Keratinocyte (primary cell): ENCODE measurements around the gene TBC1D5. TPM values are rescaled to one million over a fixed set of nuclear protein-coding genes. Genes with fewer than 3 reads are reported as not detected.

ENCODE experiments used
- DNase-seq: peaks from one replicate; pipeline ENCODE4 v3.0.0-alpha.2; 2011; ENCODE audit warnings: low read depth, missing footprints, low spot score
- FAIRE-seq: peaks from 2 replicates; lab custom pipeline; 2011; peaks lifted over from hg19 to GRCh38; lab: Jason Lieb, UNC
- H2AFZ ChIP-seq: 2 replicates; pipeline ENCODE4 v1.6.0; 2012; ENCODE audit warnings: low read length, control low read depth, inconsistent platforms; ENCODE audit not compliant: control insufficient read depth
- H3K27ac ChIP-seq: 2 replicates; pipeline ENCODE4 v1.5.1; 2011; ENCODE audit warnings: low read length; ENCODE audit not compliant: control insufficient read depth, insufficient read depth
- H3K27me3 ChIP-seq: 3 replicates; pipeline ENCODE4 v1.6.0; 2011; ENCODE audit warnings: low read length; ENCODE audit not compliant: control insufficient read depth, insufficient read depth; ENCODE audit errors: extremely low read depth
- H3K36me3 ChIP-seq, 2 experiments: 2 replicates in 1 of 2; 3 replicates in 1 of 2; pipeline ENCODE4 v1.5.1; 2011; ENCODE audit warnings: low read length in 2 of 2, mild to moderate bottlenecking in 1 of 2; ENCODE audit not compliant: control insufficient read depth in 2 of 2, insufficient read depth in 2 of 2; ENCODE audit errors: extremely low read depth in 1 of 2
- H3K4me1 ChIP-seq: 3 replicates; pipeline ENCODE4 v1.5.1; 2011; ENCODE audit warnings: low read length; ENCODE audit not compliant: control insufficient read depth, insufficient read depth; ENCODE audit errors: extremely low read depth
- H3K4me2 ChIP-seq: 3 replicates; pipeline ENCODE4 v1.6.0; 2011; ENCODE audit warnings: low read depth, low read length; ENCODE audit not compliant: control insufficient read depth, insufficient read depth; ENCODE audit errors: extremely low read depth
- H3K4me3 ChIP-seq, 3 experiments: fragments of 200-600 bp in 1 of 3; sonication (generic) in 1 of 3; 2 replicates in 2 of 3; 3 replicates in 1 of 3; pipeline ENCODE4 v1.5.1; 2011 to 2016; ENCODE audit warnings: low read length in 3 of 3, mild to moderate bottlenecking in 3 of 3, control low read depth in 2 of 3, inconsistent platforms in 1 of 3, low read depth in 1 of 3, mixed read lengths in 1 of 3, mixed run types in 1 of 3, moderate library complexity in 1 of 3; ENCODE audit not compliant: control insufficient read depth in 2 of 3, insufficient read depth in 2 of 3; ENCODE audit errors: extremely low read depth in 1 of 3
- H3K79me2 ChIP-seq: 2 replicates; pipeline ENCODE4 v1.6.0; 2012; ENCODE audit warnings: low read length; ENCODE audit not compliant: control insufficient read depth, insufficient read depth
- H3K9ac ChIP-seq: 3 replicates; pipeline ENCODE4 v1.6.0; 2011; ENCODE audit warnings: low read length; ENCODE audit not compliant: control insufficient read depth, insufficient read depth; ENCODE audit errors: extremely low read depth
- H3K9me1 ChIP-seq: 3 replicates; pipeline ENCODE4 v1.6.0; 2011; ENCODE audit warnings: low read length; ENCODE audit not compliant: control insufficient read depth, insufficient read depth; ENCODE audit errors: extremely low read depth
- H3K9me3 ChIP-seq: 2 replicates; pipeline ENCODE4 v1.5.1; 2012; ENCODE audit warnings: low read depth, low read length; ENCODE audit not compliant: control insufficient read depth
- H4K20me1 ChIP-seq: 3 replicates; pipeline ENCODE4 v1.6.0; 2011; ENCODE audit warnings: low read length; ENCODE audit not compliant: control insufficient read depth, insufficient read depth; ENCODE audit errors: extremely low read depth
- CTCF ChIP-seq, 3 experiments: IDR thresholded peaks in 1 of 3; conservative IDR thresholded peaks in 1 of 3; optimal IDR thresholded peaks in 1 of 3; 2 replicates in 2 of 3; 3 replicates in 1 of 3; pipeline versions ENCODE3 to v1.5.1; 2011; ENCODE audit warnings: low read length in 3 of 3, mild to moderate bottlenecking in 3 of 3, moderate library complexity in 2 of 3, control low read depth in 1 of 3, inconsistent platforms in 1 of 3; ENCODE audit not compliant: insufficient read depth in 2 of 3; ENCODE audit errors: extremely low read depth in 1 of 3
- EZH2 ChIP-seq: IDR thresholded peaks from one replicate; pipeline ENCODE4 v1.6.1; 2012; ENCODE audit warnings: inconsistent platforms, mild to moderate bottlenecking, low read length, moderate library complexity
- dilution Hi-C: fragments of 300-500 bp; cut with MboI; formaldehyde crosslinking; loops from one replicate; pipeline ENCODE4 v1.7.0; 2020; ENCODE audit warnings: low sequenced_read_pairs; ENCODE audit not compliant: extremely low pct_ligation_motif_present
- polyA plus RNA-seq, 5 experiments: library from polyadenylated mRNA; depleted of rRNA in 3 of 5; stranded (reverse) in 3 of 5; stranded (forward) in 1 of 5; unstranded in 1 of 5; fragments of >200 nt; gene quantifications; 1 replicate in 1 of 5; 2 replicates in 3 of 5; 3 replicates in 1 of 5; pipeline versions ENCODE4 v1.2.1 to v1.2.3, GENCODE V29; 2011 to 2012; ENCODE audit warnings: missing spikeins in 2 of 5, low read depth in 1 of 5, low replicate concordance in 1 of 5

The TBC1D5 gene
- polyA plus RNA-seq, 1 donor (not counting 4 experiments of a cell fraction or from before 2014, with no cell fraction given), result 25.8 TPM

DNA sequence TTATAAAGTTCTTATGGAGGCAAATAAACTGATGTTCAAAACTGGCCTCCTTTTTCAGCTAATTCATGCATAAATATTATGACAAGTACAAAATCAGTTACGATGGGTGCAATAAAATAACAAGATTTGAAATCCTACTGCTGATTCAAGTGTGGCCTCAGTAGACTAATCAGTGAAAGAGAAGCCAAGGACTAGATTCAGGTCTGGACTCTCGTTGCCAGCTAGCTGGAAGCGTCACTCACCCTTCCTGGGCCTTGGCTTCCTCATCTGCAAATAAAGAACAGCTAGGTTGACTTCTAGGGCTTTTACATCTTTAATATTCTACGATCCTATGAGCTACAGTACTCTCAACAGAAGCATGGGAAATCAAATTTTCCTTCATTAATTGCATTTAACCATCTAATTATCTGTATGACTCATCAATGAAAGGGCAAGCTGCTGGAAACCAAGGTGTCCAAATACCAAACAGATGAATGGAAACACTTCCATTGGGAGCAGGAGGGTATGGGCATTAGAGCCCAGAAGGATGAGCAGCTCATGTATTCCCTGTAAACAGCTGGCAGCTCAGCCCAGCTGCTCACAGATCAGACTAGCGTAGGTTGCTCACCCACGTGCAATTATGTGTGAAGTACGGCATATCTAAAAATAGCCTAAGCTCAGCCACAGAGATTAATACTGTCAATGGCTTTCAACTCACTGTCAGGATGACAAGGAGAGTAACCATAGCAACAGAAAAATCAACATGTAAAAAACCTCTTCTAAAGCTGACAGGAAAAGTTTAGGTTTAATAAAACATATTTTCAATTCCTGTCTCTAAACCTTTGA, 562.8 kb downstream of the TBC1D5 start:
- Histone ChIP-seq H3K27ac (no peak overlapping the region), H3K9me1 (no peaks in the 10 kb centered on the region), H3K4me3 (no peak overlapping the region), H3K36me3 (no peaks in the 10 kb centered on the region), H3K9ac (no peak overlapping the region), H2AFZ (no peak overlapping the region), H3K4me1 (peaks cover 15% of the 10 kb centered on the region), H3K27me3 (no peaks in the 10 kb centered on the region), H3K79me2 (no peaks in the 10 kb centered on the region), H4K20me1 (no peaks in the 10 kb centered on the region), H3K9me3 (no peaks in the 10 kb centered on the region), H3K4me2 (no peak overlapping the region)
- no peak for FAIRE-seq
- DNase-seq, result no peak
- dilution Hi-C loops, result no loop called here
- TF ChIP-seq EZH2, result no peak
- no peak for TF ChIP-seq CTCF (optimal IDR thresholded peaks at IDR 0.05 in 1 of 3, IDR thresholded peaks at IDR 0.05 in 1 of 3, conservative IDR thresholded peaks at IDR 0.05 in 1 of 3; ENCODE audit: extremely low read depth in 1 of 3, insufficient read depth in 2 of 3, low read length in 3 of 3)

DNA sequence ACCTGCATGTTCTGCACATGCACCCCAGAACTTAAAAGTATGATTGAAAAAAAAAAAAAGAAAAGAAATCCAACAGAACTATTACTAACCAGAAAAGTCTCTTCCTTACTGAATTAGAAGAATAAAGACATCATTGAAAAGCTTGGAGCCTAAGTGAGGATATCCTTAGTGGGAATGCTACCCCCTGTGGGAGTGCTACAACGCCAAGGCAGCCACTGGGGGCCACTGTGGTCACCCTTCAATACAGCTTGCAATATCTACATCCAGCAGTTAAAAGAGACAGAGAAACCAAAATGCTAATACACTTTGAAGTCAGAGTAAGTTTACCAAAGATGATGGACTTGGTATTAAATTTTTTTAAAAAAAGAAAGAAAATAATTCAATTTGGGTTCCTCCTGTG, 565.7 kb downstream of the TBC1D5 start:
- H4K20me1 ChIP-seq, result no peaks in the 10 kb centered on the region
- no peaks in the 10 kb centered on the region for H3K79me2 ChIP-seq
- H2AFZ ChIP-seq, result no peak overlapping the region
- TF ChIP-seq EZH2 (no peak), CTCF (optimal IDR thresholded peaks at IDR 0.05 in 1 of 3, IDR thresholded peaks at IDR 0.05 in 1 of 3, conservative IDR thresholded peaks at IDR 0.05 in 1 of 3; ENCODE audit: extremely low read depth in 1 of 3, insufficient read depth in 2 of 3, low read length in 3 of 3) (no peak)
- no peaks in the 10 kb centered on the region for H3K9me1 ChIP-seq
- dilution Hi-C loops, result no loop called here
- H3K9me3 ChIP-seq, result no peaks in the 10 kb centered on the region
- no peaks in the 10 kb centered on the region for H3K36me3 ChIP-seq
- FAIRE-seq (no peak), DNase-seq (no peak)
- H3K4me1 ChIP-seq, result peaks cover 10% of the 10 kb centered on the region
- H3K4me2 ChIP-seq, result no peak overlapping the region
- H3K27me3 ChIP-seq, result no peaks in the 10 kb centered on the region
- no peak overlapping the region for H3K27ac ChIP-seq
- no peak overlapping the region for H3K9ac ChIP-seq
- H3K4me3 ChIP-seq, result no peak overlapping the region
